ENCODE measurements around the gene GLT8D1. TPM values are rescaled to one million over a fixed set of nuclear protein-coding genes. Genes with fewer than 3 reads are reported as not detected.

The GLT8D1 gene
- total and polyA plus RNA-seq, 9 of the 15 experiments (the other 6 are each of a cell fraction or from before 2014, with no cell fraction given): 14.1 to 65.9 (median 33.7) TPM

GRCh38 chr3:52670621-52671521 is 34.7 kb downstream of the GLT8D1 start:
- Histone ChIP-seq H3K27me3 (ENCODE audit: control insufficient read depth in 2 of 2, insufficient read depth in 2 of 2, low read length in 2 of 2) (no peaks in the 10 kb centered on the region), H3K9ac (ENCODE audit: insufficient read depth in 1 of 2, low read depth in 2 of 2, low read length in 2 of 2) (no peak overlapping the region), H3K79me2 (ENCODE audit: control insufficient read depth, insufficient read depth, low read length) (no peaks in the 10 kb centered on the region), H3K4me3 (no peak overlapping the region), H4K20me1 (replicated peaks; ENCODE audit: control insufficient read depth, insufficient read depth, low read length) (no peaks in the 10 kb centered on the region), H3K27ac (ENCODE audit: extremely low read depth, low read depth, low read length) (peak overlapping the region; percentile 47; the same call in 1 of the 3 replicates), H3K4me2 (ENCODE audit: insufficient read depth, low read length) (peak overlapping the region; percentile 20; the same call in 1 of the 2 replicates), H3K4me1 (replicated peaks in 1 of 2; ENCODE audit: control insufficient read depth in 2 of 2, insufficient read depth in 2 of 2, low read length in 2 of 2) (peaks cover 0 to 14% of the 10 kb centered on the region in 2 experiments; a peak in 3 of 5 replicates), H3K9me3 (replicated peaks; ENCODE audit: control insufficient read depth, insufficient read depth, low read depth, low read length) (no peaks in the 10 kb centered on the region), H3K9me1 (ENCODE audit: control insufficient read depth, insufficient read depth, low read length) (no peaks in the 10 kb centered on the region), H2AFZ (ENCODE audit: low read depth, low read length) (0 out of 2 replicates have a peak overlapping the region, but pooled peaks have one; percentile 9), H3K36me3 (ENCODE audit: control insufficient read depth, insufficient read depth, low read length) (peaks cover 28% of the 10 kb centered on the region; the same call in 2 of the 3 replicates)
- peak in 3 of 4 experiments; percentile 18 to 65 (median 47) for DNase-seq (ENCODE audit: extremely low read depth in 1 of 4, low spot score in 3 of 4)
- ChIA-PET POLR2A (interaction anchor here (0.9 kb wide), 1 partner anchor 17 kb away, joined by 4 read pairs; no protein-coding TSS in a partner anchor), CTCF (ENCODE audit: low intra/inter-chr PET ratio) (no interaction called here)
- intact Hi-C loops (cut with micrococcal nuclease) (no loop called here), in situ Hi-C loops (cut with MboI) (no loop called here)
- BruUV-seq (replicated peaks): no TSS peak
- peak; percentile 92 for FAIRE-seq
- WGBS (ENCODE audit: insufficient coverage, low coverage, missing lambda C conversion rate): 24% methylated on average over 8 of the region's 9 CpGs
- ATAC-seq: peak; percentile 91
- peak; percentile 16; the same call in 1 of the 2 replicates for TF ChIP-seq ATF7 (IDR thresholded peaks at IDR 0.05)
- 0 out of 4 replicates have a peak, but pooled peaks of 1 of the 2 experiments have one; percentile 24 for TF ChIP-seq ZNF639 (CRISPR knock-in tag; conservative IDR thresholded peaks at IDR 0.05 in 1 of 2, IDR thresholded peaks at IDR 0.05 in 1 of 2)
- peak; percentile 26 for TF ChIP-seq RFX1 (IDR thresholded peaks at IDR 0.05)
- TF ChIP-seq ILK (tag; IDR thresholded peaks at IDR 0.05; ENCODE audit: borderline replicate concordance, low read depth): no peak
- TF ChIP-seq AFF4 (CRISPR knock-in tag; IDR thresholded peaks at IDR 0.05): no peak
- TF ChIP-seq PPARD (CRISPR knock-in tag; IDR thresholded peaks at IDR 0.05): no peak
- peak; percentile 92; the same call in 1 of the 2 replicates for TF ChIP-seq MYNN (IDR thresholded peaks at IDR 0.05)
- TF ChIP-seq MYNN (CRISPR knock-in tag; IDR thresholded peaks at IDR 0.05): no peak
- TF ChIP-seq NCOA4 (IDR thresholded peaks at IDR 0.05; ENCODE audit: partially characterized antibody): no peak
- no peak for TF ChIP-seq SREBF2 (CRISPR knock-in tag; IDR thresholded peaks at IDR 0.05)
- 0 out of 2 replicates have a peak, but pooled peaks have one; percentile 34 for TF ChIP-seq CEBPB (tag; IDR thresholded peaks at IDR 0.05)
- TF ChIP-seq SMAD1 (IDR thresholded peaks at IDR 0.05; ENCODE audit: low read depth, low read length, partially characterized antibody): no peak
- no peak for TF ChIP-seq POU5F1 (IDR thresholded peaks at IDR 0.05; ENCODE audit: borderline replicate concordance, low read depth, low read length, partially characterized antibody)
- TF ChIP-seq PHB2 (IDR thresholded peaks at IDR 0.05; ENCODE audit: low read depth): no peak
- peak; percentile 74 for TF ChIP-seq SMARCE1 (IDR thresholded peaks at IDR 0.05)
- no peak for TF ChIP-seq SUPT5H (IDR thresholded peaks at IDR 0.05)
- no peak for TF ChIP-seq ZNF717 (CRISPR knock-in tag; IDR thresholded peaks at IDR 0.05)
